GM21528 (cell line): Measurements from ENCODE around the gene KRT32.

Source experiments
- ATAC-seq: cut with Tn5 transposase; IDR thresholded peaks from one replicate; pipeline ENCODE4 v1.9.1; 2021; ENCODE audit warnings: mild to moderate bottlenecking, moderate library complexity; ENCODE audit not compliant: unreplicated experiment, low FRiP score

KRT32 gene

DNA sequence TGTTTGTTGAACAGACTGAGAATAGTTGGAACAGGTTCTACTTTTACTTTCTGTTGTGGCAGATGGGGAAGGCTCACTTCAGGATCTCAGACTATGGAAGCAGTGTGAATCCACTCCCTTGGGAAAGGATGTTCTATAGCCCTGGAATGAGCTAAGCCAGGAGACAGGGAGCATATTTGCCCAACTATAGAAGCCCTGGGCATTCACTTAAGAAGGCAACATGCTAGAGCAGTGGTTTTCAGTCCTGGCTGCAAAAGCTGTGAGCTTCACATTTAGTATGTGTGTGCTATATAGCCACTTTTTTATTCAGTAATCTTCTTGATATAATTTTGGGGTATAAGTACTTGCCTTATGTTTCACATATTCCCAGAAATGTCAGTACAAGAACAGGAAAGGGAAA is 1.2 kb upstream of the KRT32 start:
- ATAC-seq: no peak

DNA sequence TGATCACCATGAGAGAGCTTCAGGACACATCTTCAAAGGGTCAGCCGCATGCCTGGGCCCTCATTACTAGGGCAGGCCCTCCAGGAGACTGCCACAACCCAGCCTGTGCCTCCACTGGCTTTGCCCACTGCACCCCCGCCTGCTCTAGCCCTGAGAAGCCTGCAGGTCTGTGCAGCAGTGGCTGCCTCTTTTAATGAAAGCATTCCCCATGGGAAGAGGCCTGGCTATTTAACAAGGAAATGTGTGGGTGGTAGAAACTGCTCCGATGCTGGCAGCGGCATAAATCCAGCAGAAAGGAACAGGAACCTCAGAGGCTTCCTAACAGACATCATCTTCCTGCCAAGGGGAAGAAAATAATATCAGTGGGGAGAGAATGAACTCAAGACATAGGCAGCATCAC is 375 bp upstream of the KRT32 start:
- no peak for ATAC-seq

DNA sequence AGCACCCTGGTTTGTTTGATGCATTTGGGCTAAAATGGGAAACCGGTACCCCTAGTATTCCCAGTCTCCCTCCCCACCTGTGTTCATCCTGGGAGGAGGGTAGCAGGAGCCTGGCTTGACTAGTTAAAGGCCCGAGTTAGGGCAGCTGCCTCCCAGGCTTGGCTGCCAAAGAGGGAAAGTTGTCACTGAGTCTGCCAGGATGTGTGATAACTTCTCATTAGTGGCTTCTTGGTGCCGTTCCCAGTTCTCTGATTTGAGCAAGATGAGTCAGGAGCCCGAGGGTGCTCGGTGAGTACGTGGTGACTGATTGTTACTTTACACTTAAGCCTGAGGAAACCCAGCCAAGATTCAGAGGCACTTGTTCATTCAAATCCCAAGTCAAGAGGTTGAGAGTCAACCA is 2.5 kb downstream of the KRT32 start:
- ATAC-seq: no peak

DNA sequence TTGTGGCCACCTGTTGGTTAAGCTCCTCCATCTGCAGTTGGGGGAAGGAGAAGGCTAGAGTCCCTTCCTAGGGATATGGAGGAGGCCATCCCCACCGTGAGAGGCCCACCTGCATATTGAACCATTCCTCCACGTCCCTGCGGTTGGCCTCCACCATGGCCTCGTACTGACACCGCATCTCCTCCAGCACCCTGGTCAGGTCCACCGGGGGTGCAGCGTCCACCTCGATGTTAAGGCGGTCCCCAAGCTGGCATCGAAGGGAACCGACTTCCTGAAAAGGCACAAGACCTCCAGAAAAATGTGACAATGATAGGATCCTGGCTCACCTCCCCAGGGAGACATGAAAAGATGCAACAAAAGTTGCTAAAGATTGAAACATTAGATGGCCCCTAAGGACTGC is 3.0 kb downstream of the KRT32 start:
- no peak for ATAC-seq

DNA sequence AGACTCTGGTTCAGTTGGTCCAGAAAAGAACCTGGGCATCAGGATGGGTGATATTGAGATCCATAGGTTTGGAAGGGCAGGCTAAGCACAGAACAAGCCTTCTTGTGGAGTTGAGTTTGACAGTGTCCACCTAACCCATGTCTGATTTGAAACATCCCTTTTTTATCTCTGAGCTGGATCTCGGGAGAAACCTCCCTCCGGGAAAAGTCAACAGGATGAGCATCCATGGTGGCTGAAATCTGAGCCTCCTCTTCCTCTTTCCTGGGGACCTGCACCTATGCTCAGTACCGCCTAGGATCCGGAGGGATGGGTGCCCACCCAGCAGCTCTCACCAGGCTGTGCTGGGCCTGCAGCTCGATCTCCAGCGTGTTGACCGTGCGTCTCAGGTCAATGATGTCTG is 3.4 kb downstream of the KRT32 start:
- ATAC-seq: no peak

DNA sequence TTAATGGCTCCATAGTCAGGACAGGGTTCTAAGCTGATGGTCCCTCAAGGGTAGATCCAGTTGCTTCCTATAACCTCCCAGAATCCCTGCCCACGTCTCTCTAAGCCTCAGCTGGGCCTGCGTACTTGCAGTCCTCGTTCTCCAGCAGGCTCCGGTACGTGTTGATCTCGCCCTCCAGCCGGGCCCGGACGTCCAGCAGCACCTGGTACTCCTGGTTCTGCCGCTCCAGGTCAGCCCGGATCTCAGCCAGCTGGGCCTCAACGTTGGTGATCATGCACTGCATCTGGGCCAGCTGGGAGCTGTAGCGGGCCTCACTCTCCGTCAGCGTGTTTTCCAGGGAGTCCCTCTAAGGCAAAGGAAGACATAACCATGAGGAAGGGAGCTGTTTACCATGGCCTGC is 4.5 kb downstream of the KRT32 start:
- ATAC-seq: no peak

DNA sequence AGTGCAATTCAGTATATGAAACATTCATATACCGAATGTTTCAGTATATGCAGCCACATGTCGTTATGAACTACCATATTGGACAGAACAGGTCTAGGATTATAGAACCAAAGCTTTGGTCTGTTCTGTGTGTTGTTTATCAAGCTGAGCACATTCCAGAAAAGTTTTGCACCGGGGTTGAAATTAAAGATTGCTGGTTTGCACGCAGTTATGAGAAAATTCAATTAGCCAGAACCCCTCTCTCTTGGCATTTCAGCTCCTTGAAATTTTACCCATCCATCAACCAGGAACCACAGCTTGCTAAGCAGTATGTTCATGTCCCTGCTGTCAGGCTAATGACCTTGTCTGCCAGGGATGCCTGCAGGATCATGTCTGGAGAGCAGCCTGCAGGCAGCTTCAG is 9.5 kb downstream of the KRT32 start:
- no peak for ATAC-seq

DNA sequence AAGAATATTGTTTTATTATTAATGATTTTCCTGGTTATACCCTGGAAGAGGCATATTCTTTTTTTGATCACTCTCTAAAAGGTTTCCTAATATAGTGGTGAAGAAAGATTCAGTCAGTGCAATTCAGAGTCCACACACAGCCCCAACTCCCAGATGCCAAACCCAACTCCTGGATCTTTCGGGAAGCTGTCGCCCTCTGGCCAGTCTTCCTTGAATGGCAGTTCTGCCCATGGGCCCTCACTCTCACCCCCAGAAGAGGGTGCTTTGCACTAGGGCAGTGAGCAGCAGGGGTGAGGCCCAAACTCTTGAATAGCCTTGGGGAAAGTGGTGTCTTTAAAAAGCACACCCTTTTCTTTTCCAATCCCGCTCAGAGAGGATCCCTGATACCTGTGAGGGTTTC is 11.0 kb downstream of the KRT32 start:
- ATAC-seq: no peak

DNA sequence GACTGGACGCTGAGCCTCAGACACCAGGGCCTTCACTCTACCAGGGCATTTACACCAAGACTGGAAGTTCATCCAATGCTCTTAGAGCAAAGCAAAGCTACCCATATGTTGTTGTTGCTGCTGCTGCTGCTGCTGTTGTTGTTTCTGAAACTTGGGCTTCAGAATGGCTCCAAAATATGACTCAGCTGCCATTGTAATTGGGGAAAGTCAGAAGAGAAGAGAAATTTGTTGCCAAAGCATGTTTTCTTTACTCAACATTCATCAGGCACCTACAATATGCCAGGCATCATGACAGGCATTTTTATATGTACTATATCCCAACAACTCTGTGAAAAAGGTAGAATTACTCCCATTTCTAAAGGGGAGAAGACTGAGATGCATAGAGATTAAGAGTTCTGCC is 11.9 kb downstream of the KRT32 start:
- no peak for ATAC-seq

DNA sequence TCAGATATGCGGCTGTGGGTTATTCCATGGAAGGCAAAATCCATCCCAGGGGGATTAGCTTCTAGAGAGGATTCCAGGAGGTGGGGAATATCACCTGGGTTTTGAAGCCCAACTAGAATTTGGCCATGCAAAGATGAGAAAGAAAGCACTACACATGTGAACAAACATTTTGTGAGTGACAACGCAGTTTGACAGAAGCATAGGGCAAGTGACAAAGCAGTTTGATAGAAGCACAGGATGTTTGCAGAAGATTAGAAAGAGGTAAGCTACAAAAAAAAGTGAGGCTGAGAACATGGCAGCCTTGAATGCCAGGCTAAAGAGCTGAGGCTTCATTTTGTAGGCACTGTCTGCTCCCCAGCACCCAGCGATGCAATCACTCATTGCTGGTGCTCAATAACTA is 14.1 kb downstream of the KRT32 start:
- no peak for ATAC-seq

DNA sequence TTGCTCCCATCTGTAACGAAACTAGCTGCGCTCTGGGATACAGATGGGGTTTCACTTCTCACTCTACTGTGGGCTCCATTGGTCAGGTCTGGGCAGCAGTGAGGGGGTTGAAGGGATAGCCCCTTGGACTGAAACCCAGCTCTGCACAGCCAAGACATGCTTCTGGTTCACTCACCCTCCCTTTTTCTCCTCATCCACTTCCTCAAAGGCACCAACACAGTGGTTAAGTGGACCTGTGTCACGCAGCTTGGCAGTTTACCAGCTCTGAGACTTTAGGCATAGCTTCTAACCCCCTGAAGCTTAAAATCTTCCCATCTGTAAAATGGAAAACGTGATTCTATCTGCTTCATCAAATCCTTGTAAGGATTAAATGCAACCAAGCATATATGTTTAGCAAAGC is 14.9 kb downstream of the KRT32 start:
- ATAC-seq: no peak

DNA sequence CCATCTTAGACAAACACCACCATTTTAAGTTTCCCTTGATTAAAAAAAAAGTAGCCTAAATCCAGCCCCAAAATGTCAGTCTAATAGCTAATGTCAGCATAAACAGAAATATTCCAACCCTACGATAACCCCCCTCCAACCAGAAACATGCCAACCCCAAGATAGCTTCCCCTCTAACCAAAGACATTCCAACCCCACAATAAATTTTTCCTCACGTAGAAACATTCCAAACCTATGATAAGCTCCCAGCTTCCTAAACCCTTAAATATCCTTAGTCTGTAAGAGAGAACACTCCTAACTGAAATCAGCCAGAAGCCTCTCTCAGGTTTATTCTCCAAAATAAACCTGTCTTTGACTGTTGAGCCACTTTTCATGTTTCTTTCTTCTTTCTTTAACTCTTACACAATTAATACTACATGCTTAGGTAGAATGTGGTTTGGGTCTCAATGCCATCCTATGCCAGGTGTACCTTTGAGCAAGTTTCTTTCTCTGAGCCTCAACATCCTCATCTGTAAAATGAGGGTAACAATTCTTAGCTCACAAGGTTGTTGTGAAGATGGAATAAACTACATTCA is 15.9 kb downstream of the KRT32 start:
- no peak for ATAC-seq

DNA sequence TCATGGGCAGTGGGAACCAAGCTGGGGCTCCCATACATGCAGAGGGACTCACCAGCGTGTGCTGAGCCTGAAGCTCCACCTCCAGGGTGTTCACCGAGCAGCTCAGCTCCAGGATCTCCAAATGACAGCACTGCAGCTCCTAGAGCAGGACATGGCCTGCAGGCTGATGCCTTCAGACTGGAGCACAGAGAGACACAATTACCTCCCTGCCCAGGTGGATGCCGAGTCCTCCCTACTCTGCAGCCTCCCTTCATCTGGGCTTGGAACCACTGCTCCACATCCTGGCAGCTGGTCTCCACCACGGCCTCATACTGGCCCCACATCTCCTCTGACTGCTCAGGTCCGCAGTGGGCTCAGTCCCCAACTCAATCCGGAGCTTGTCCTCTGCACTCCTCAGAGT is 18.2 kb downstream of the KRT32 start:
- ATAC-seq: no peak

DNA sequence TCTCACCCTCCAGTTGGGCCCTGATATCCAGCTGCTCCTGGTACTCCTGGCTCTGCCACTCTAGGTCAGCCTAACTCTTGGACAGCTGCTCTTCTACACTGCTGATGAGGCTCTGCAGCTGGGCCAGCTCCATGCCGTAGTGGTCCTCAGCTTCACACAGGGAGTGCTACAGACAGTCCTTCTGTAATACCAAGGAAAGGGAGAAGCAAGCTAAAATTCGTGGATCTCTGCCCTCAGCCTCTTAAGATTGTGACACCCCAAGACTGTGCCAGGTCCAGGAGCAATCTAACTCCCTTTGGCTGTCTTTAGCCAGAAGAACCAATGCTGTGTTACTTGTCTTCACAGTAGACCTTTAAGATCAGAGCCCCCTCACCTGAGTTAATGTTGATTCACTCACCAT is 18.7 kb downstream of the KRT32 start:
- ATAC-seq: no peak

DNA sequence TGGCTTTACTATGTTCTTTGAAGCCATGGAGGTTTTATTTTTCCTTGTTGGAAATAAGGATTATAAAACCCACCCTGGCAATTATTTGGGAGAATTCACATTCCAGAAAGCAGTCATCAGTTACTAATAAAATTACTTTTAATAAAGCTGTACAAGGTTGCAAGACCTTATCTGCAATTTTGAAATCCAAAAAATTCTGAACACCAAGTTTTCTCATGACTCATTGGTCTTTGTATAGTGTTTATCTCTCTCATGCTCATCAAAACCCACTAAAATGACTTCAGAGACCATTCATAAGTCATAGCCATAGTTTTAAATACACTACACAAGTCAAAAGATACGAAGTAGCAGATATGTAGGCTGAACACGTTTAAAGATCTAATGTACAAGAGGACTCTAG is 20.4 kb downstream of the KRT32 start:
- ATAC-seq: no peak

DNA sequence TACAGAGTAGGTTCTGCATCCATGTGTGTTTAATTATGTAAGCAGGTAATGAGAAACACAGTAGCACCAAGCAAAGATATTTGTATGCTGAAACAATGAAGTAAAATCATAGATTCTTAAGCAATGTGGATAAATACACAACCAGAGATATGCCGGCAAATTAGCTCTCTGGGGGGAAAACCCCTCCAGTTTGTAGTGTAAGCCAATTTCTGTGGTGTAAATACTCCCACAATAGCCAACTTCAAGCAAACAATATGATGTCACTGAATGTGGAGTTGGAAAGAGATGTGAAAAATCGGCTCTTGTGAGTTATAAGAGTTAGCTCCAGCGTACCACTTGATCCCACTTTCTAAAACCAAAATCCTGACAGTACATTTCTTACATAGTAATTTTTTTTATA is 22.5 kb downstream of the KRT32 start:
- no peak for ATAC-seq

DNA sequence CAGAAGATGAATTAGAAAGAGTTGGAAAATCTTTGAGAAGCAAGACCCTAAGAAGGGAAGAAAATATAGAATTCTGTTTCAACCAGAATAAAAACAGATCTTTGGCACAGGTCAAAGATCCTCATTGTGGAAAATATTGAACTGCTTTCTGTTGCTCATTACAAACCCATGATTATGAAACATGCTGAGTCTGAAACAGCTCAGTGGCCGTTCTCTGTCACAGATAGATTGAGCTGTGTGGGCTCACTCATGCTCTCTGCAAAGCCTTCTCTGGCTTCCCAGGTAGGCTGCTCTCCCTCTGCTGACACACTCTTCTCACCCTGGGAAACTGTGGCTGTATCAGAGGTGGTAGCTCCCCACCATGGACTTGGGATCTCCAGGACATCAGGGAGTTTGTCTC is 23.0 kb downstream of the KRT32 start:
- ATAC-seq: no peak

DNA sequence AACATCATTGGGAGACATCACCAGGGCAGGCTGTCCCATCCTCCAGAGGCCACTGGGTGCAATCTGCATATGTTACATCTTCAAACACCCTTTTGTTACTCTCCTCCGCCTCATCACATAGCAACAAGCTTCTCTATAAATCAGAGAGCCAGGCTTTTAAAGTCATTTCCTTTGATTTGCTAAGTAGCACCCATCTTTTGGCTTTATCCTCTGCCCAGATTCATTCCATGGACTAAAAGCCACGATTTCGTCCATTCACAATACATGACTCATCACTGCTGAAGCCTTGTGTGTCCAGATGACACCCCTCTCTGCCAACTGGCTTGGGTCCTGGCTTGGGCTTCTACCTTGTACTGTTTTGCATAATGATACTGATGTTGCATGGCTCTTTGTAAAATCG is 24.4 kb downstream of the KRT32 start:
- no peak for ATAC-seq

DNA sequence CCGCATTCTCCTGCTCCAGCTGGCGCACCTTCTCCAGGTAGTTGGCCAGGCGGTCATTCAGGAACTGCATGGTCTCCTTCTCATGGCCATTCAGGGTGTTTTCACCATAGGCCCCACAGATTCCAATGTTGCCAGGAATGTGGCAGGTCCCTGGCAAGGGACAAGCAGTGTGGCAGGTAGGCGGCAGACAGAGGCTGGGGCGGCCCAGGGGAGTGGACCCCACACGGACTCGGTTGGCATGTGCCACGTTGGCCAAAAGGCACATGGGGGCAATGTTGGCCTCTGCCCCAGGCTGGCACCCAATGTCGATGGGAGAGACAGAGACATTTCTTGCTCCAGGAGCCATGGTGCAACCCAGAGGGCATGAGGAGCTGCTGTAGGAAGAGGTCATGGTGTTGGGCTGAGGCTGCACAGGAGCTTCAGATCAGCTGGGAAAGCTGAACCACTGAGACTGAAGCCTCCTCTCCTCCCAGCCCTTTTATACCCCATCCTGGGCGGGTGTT is 26.6 kb downstream of the KRT32 start, which contains the start of gene KRT38:
Gene KRT38 (minus strand): TSS at position 453 of the 503 bp plus-strand sequence. CDS start 62 bp downstream, at position 391.
- no peak for ATAC-seq

DNA sequence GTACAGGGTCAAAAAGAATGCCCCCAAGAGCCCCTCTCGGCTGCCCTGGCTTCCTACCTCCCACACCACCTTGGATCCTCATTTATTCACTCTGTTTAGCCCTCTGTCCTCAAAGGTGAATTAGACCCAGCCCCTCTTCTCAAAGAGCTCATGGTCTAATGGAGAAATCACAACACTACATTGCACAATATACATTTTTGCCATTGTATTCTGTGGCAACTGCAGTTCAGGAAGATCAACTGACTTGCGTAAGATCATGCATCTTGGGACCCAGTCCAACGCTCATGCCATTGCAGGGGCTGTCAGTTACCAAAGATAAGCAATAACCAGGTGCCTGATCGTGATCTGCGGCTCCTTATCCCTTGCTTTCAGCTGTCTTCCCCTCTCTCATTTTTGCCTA is 27.8 kb downstream of the KRT32 start:
- no peak for ATAC-seq

DNA sequence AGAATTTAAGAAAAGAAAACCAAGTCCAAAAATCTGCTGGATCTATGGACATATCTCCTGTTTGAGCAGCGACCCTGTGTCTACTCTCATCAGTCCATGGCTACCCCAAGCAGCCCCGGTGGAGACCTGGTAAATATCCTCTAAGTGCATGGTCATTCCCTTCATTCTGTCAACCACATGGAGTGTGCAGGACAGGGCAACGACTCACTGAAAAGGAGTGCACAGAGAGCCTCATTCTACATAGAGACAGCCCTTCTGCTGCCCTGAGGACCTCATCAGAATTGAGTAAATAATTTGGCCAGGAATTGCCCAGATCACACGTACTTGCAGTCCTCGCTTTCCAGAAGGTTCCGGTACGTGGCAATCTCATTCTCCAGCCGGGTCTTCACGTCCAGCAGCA is 29.4 kb downstream of the KRT32 start:
- ATAC-seq: no peak

DNA sequence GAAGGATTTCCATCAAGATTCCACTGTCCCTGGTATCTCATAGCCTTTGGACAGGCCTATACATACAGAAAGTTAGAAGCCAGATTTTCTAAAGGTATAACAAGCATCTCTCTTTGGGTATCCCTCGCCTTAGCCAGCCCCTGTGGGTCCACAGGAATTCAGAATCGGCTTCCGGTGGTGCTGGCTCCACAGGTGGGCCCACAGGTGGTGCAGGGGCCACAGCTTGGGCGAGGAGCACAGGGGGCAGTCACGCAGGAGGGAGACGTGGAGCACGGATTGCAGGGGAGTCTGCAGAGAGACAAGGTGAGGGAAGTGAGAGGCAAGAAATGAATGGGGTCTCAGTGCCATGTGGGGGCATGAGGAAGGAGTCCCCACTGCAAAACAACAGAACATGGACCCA is 29.9 kb downstream of the KRT32 start:
- no peak for ATAC-seq

DNA sequence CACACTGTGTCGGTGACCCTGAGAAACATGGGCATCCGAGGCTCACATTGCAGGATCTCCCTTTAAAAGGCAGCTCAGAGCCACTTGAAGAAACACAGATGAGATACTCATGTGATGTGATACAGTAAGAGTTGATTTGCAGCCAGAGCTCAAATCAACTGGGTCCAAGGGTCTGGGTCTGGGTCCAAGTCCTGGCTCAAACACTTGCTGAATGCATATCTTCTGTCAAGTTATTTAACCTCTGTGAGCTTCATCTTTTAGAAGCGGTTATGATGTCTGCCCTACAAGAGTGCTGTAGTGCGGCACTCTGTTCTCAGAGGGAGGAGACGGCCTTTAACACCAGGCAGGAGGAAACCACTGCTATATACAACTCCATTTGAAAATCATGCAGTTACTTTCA is 32.8 kb downstream of the KRT32 start:
- ATAC-seq: no peak
